Endothelial cell of umbilical vein (primary cell): ENCODE results near the gene CD3G. TPM values are rescaled to one million over a fixed set of nuclear protein-coding genes. Genes with fewer than 3 reads are reported as not detected.

Experiments
- BruUV-seq: library from RNA; stranded (reverse); fragments of 400-500 nt; replicated peaks from 2 replicates; lab custom pipeline; 2021; lab: Mats Ljungman, UMichigan
- CTCF ChIA-PET: fragments of 300-600, 350-600 bp; sonication (Branson Sonifier 250); formaldehyde crosslinking; loops from one replicate; lab custom pipeline; 2021; ENCODE audit warnings: antibody characterized with exemption, inconsistent platforms; lab: Charles Lee
- POLR2A ChIA-PET: fragments of 300-600, 350-600 bp; sonication (Branson Sonifier 250); formaldehyde crosslinking; loops from one replicate; lab custom pipeline; 2021; ENCODE audit warnings: antibody characterized with exemption, inconsistent platforms; lab: Charles Lee
- DNase-seq: peaks from one replicate; pipeline ENCODE4 v3.0.0-alpha.2; 2011; ENCODE audit warnings: low read depth, low spot score
- FAIRE-seq: peaks from 2 replicates; lab custom pipeline; 2011; peaks lifted over from hg19 to GRCh38; lab: Jason Lieb, UNC
- H2AFZ ChIP-seq: 2 replicates; pipeline ENCODE4 v1.6.0; 2012; ENCODE audit warnings: low read depth, low read length, control low read depth, inconsistent platforms
- H3K27ac ChIP-seq: 2 replicates; pipeline ENCODE4 v1.5.1; 2011; ENCODE audit warnings: low read depth, mild to moderate bottlenecking, control low read depth, low read length, moderate library complexity; ENCODE audit not compliant: insufficient read depth
- H3K27me3 ChIP-seq, 2 experiments: 2 replicates each; pipeline versions ENCODE4 v1.6.0 to v1.6.1; 2011; ENCODE audit warnings: low read length in 2 of 2, mixed read lengths in 1 of 2; ENCODE audit not compliant: control insufficient read depth in 2 of 2, insufficient read depth in 2 of 2
- H3K36me3 ChIP-seq, 2 experiments: 2 replicates in 1 of 2; 3 replicates in 1 of 2; pipeline ENCODE4 v1.5.1; 2011; ENCODE audit warnings: low read length in 2 of 2, mild to moderate bottlenecking in 1 of 2, moderate library complexity in 1 of 2; ENCODE audit not compliant: control insufficient read depth in 2 of 2, insufficient read depth in 2 of 2; ENCODE audit errors: extremely low read depth in 1 of 2
- H3K4me1 ChIP-seq: 3 replicates; pipeline ENCODE4 v1.5.1; 2011; ENCODE audit warnings: mild to moderate bottlenecking, low read length; ENCODE audit not compliant: control insufficient read depth, insufficient read depth; ENCODE audit errors: extremely low read depth
- H3K4me2 ChIP-seq: 2 replicates; pipeline ENCODE4 v1.6.1; 2011; ENCODE audit warnings: low read length, control low read depth, mixed read lengths; ENCODE audit not compliant: insufficient read depth
- H3K4me3 ChIP-seq, 3 experiments: fragments of 200-600 bp in 1 of 3; sonication (generic), shearing (Covaris generic) in 1 of 3; replicated peaks in 1 of 3; 2 replicates each; pipeline ENCODE4 v1.5.1; 2011 to 2016; ENCODE audit warnings: control low read depth in 3 of 3, low read length in 3 of 3, mild to moderate bottlenecking in 2 of 3, inconsistent platforms in 1 of 3, low read depth in 1 of 3, moderate library complexity in 1 of 3; ENCODE audit not compliant: insufficient read depth in 1 of 3
- H3K79me2 ChIP-seq: 2 replicates; pipeline ENCODE4 v1.6.0; 2012; ENCODE audit warnings: low read length, inconsistent platforms; ENCODE audit not compliant: control insufficient read depth, insufficient read depth
- H3K9ac ChIP-seq: replicated peaks from 2 replicates; pipeline ENCODE3; 2011; ENCODE audit warnings: low read length, control low read depth; ENCODE audit not compliant: insufficient read depth; ENCODE audit errors: extremely low read depth
- H3K9me1 ChIP-seq: replicated peaks from 3 replicates; pipeline ENCODE4 v1.6.0; 2011; ENCODE audit warnings: mild to moderate bottlenecking, low read length; ENCODE audit not compliant: control insufficient read depth, insufficient read depth; ENCODE audit errors: extremely low read depth
- H3K9me3 ChIP-seq: replicated peaks from 2 replicates; pipeline ENCODE4 v1.5.1; 2012; ENCODE audit warnings: low read length, inconsistent platforms; ENCODE audit not compliant: control insufficient read depth, insufficient read depth
- H4K20me1 ChIP-seq: replicated peaks from 2 replicates; pipeline ENCODE3; 2011; ENCODE audit warnings: mild to moderate bottlenecking, low read length; ENCODE audit not compliant: control insufficient read depth, insufficient read depth; ENCODE audit errors: extremely low read depth
- EZH2 ChIP-seq: IDR thresholded peaks from 2 replicates; pipeline ENCODE4 v1.6.1; 2012; ENCODE audit warnings: borderline replicate concordance, low read depth, mild to moderate bottlenecking, moderate library complexity, low read length, inconsistent platforms; ENCODE audit not compliant: severe bottlenecking
- FOS ChIP-seq: IDR thresholded peaks from 2 replicates; pipeline ENCODE4 v1.6.1; 2011; ENCODE audit warnings: mild to moderate bottlenecking, low read length, moderate library complexity, borderline replicate concordance; ENCODE audit not compliant: insufficient read depth
- GATA2 ChIP-seq: IDR thresholded peaks from 2 replicates; pipeline ENCODE4 v1.7.0; 2011; ENCODE audit warnings: low read depth, mild to moderate bottlenecking, moderate library complexity, mixed read lengths, low read length; ENCODE audit not compliant: insufficient read length, insufficient read depth
- JUN ChIP-seq: IDR thresholded peaks from 2 replicates; pipeline ENCODE4 v1.6.1; 2011; ENCODE audit warnings: borderline replicate concordance, low read depth; ENCODE audit not compliant: insufficient read length, insufficient read depth
- MYC ChIP-seq: IDR thresholded peaks from one replicate; pipeline ENCODE4 v1.6.1; 2011; ENCODE audit warnings: mild to moderate bottlenecking, low read depth, low read length
- POLR2A ChIP-seq: IDR thresholded peaks from 2 replicates; pipeline ENCODE4 v1.6.1; 2012; ENCODE audit warnings: low read depth, mild to moderate bottlenecking, control low read depth, low read length
- POLR2AphosphoS5 ChIP-seq: IDR thresholded peaks from 2 replicates; pipeline ENCODE4 v1.6.1; 2012; ENCODE audit warnings: low read depth, mild to moderate bottlenecking, control low read depth, low read length, moderate library complexity; ENCODE audit not compliant: insufficient read depth
- dilution Hi-C: fragments of 300-500 bp; cut with MboI; formaldehyde crosslinking; loops from one replicate; pipeline ENCODE4 v1.15.0; 2019; ENCODE audit warnings: low sequenced_read_pairs; ENCODE audit not compliant: extremely low pct_ligation_motif_present
- intact Hi-C: fragments of 100-400 bp; cut with micrococcal nuclease; formaldehyde crosslinking; loops from one replicate; pipeline ENCODE4 v1.10.0; 2022
- polyA plus RNA-seq, 4 experiments: library from polyadenylated mRNA; depleted of rRNA in 3 of 4; stranded (reverse) in 3 of 4; unstranded in 1 of 4; fragments of >200 nt; gene quantifications; 2 replicates each; pipeline versions ENCODE4 v1.2.1 to v1.2.3, GENCODE V29; 2011 to 2012; ENCODE audit warnings: missing spikeins in 1 of 4
- total RNA-seq: library from RNA; stranded (reverse); gene quantifications from 2 replicates; pipeline ENCODE4 v1.2.3, GENCODE V29; 2021
- TF ChIP-seq, protein P1 (sequence below), 2 donors: IDR thresholded peaks; 1 replicate in 1 of 2; 2 replicates in 1 of 2; pipeline ENCODE4 v1.5.1; 2011; ENCODE audit warnings: low read length in 2 of 2, mild to moderate bottlenecking in 2 of 2, moderate library complexity in 2 of 2, control low read depth in 1 of 2, inconsistent platforms in 1 of 2, low read depth in 1 of 2; ENCODE audit not compliant: insufficient read depth in 1 of 2; ENCODE audit errors: extremely low read depth in 1 of 2
- TF ChIP-seq, protein P2 (sequence below): IDR thresholded peaks from 2 replicates; pipeline ENCODE4 v1.6.1; 2011; ENCODE audit not compliant: insufficient read depth, insufficient read length

The CD3G gene
- total and polyA plus RNA-seq, 2 donors (not counting 3 experiments of a cell fraction or from before 2014, with no cell fraction given): not detected

DNA sequence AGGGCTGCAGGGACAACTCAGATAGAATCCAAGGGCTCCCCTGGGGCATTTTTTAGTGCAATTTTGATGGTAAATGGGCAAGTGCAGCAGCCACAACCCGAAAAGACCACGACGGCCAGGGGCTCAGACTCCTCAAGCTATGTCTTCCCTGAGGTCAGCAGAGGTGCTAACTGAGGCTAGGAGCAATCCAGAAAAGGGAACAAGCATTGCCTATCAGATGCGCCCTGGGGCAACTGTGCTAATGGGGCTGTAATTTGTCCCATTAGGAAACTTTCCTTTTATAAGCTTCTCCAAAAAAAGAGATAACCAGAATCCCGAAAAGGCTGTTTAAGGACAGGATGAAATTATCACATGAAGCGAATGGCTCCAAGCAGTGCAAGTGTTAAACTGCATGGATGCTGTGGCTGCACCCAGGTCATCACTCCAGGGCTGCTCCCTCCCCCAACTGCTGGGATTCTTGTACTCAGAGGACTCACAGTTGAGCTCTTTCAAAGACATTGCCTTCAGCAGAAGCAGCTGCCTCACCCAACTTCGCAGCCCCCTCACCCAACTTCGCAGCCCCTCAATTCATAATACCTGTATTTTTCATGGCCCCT, 42.4 kb upstream of the CD3G start:
- POLR2A ChIA-PET: no interaction called here
- CTCF ChIA-PET: interaction anchor here (0.6 to 7.4 kb wide), 5 partner anchors 7 to 103 kb away, joined by 3 to 41 read pairs (median 5); no protein-coding TSS in a partner anchor
- Histone ChIP-seq H3K27ac (no peak overlapping the region), H4K20me1 (no peaks in the 10 kb centered on the region), H3K4me2 (no peak overlapping the region), H3K9me3 (no peaks in the 10 kb centered on the region), H3K36me3 (no peaks in the 10 kb centered on the region), H3K9me1 (no peaks in the 10 kb centered on the region), H3K9ac (no peak overlapping the region), H3K4me1 (no peaks in the 10 kb centered on the region), H3K4me3 (no peak overlapping the region), H2AFZ (no peak overlapping the region), H3K27me3 (peaks cover 10 to 19% of the 10 kb centered on the region in 2 experiments), H3K79me2 (no peaks in the 10 kb centered on the region)
- FAIRE-seq: no peak
- TF ChIP-seq JUN: no peak
- TF ChIP-seq FOS: no peak
- TF ChIP-seq EZH2: no peak
- TF ChIP-seq GATA2: no peak
- TF ChIP-seq, protein P1, sequence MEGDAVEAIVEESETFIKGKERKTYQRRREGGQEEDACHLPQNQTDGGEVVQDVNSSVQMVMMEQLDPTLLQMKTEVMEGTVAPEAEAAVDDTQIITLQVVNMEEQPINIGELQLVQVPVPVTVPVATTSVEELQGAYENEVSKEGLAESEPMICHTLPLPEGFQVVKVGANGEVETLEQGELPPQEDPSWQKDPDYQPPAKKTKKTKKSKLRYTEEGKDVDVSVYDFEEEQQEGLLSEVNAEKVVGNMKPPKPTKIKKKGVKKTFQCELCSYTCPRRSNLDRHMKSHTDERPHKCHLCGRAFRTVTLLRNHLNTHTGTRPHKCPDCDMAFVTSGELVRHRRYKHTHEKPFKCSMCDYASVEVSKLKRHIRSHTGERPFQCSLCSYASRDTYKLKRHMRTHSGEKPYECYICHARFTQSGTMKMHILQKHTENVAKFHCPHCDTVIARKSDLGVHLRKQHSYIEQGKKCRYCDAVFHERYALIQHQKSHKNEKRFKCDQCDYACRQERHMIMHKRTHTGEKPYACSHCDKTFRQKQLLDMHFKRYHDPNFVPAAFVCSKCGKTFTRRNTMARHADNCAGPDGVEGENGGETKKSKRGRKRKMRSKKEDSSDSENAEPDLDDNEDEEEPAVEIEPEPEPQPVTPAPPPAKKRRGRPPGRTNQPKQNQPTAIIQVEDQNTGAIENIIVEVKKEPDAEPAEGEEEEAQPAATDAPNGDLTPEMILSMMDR (IDR thresholded peaks at IDR 0.05; ENCODE audit: extremely low read depth in 1 of 2, insufficient read depth in 1 of 2, low read depth in 1 of 2, low read length in 2 of 2): no peak
- TF ChIP-seq POLR2A: no peak
- TF ChIP-seq POLR2AphosphoS5: no peak
- TF ChIP-seq MYC: no peak
- TF ChIP-seq, protein P2, sequence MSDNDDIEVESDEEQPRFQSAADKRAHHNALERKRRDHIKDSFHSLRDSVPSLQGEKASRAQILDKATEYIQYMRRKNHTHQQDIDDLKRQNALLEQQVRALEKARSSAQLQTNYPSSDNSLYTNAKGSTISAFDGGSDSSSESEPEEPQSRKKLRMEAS: no peak
- dilution Hi-C loops: no loop called here
- no peak for DNase-seq
- no TSS peak for BruUV-seq
- intact Hi-C loops: no loop called here
